CD4-positive, alpha-beta T cell treated with Interleukin-4 for 4 hours (primary cell): ENCODE measurements around the gene DIP2C.
"Not testable (repeated sequence)": the region's sequence is repeated elsewhere in the genome, so short reads cannot be mapped to it uniquely, and the experiment has no call there.

Experiments
- DNase-seq: peaks from one replicate; pipeline ENCODE4 v3.0.0-alpha.2; 2020

Gene DIP2C

DNA sequence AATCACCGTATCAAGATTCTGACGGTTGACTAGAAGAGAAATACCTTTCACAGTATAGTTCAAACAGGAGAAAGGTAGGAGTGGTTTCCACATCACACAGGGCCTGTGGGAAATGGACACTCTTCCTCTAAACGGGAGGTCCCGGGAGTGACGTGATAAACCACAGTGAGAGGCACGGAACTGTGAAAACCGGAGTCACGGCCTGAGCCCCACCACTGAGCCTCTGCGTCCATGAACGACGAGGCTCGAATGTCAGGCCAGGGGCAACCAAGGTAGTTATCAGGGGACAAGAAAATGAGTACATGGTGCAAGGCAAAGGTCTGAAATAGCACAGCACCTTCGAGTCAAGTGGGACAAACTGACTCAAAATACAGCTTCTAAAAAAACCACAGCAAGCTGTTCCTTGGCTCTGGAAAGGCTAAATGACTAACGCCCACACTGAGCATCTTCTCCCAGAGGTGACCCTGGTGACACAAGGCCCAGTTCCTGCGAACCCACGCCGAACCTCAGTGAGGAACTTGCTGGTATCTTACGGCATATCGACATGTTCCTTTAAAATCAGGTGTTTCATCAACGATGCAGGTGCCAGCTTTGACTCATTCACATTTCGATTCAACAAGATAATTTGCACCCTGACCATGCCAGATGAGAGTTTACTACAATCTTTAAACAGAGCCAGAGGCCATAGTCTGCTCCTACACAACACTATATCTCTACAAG, 99.3 kb downstream of the DIP2C start:
- DNase-seq: no peak

DNA sequence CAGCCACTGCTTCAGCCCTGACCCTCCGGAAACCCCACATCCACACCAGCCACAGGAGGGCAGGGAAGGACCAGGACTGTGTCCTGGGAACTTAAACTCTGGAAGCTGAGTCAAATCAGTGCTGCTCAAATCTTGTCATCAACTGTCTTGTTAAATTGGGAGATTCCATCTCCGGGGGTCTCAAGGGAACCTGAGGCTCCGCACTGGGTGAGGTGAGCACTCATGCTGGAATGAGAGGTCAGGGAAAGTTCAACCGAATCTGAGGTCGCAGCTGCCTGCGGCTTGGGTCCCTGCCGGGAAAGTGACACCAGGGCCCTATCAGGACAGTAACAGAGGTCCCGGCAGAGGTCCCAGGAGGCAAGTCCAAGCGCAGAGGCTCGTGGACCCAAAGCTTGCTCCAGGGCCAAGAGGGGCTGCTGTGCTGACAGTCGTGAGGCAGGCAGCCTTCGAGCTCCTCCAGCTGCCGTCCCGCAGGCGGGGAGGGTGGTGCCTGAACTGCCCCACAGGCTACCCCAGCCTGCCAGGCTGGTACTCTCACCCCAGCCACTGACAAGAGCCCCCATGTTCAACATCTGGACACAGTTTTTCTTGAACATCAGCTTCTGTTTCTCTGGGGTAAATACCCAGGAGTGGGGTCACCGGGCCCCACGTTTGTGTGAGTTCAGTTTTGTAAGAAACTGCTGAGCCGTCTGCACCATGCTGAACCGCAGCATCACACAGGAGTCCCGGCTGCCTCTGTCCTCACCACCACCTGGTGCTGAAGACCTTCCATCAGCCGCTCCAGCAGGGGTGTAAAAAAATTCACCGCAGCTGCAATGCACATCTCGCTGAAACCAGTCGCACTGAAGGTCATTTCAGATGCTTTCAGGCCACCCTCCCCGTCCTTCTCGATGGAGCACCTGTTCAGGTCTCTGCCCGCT, 101.0 kb downstream of the DIP2C start:
- no peak for DNase-seq

DNA sequence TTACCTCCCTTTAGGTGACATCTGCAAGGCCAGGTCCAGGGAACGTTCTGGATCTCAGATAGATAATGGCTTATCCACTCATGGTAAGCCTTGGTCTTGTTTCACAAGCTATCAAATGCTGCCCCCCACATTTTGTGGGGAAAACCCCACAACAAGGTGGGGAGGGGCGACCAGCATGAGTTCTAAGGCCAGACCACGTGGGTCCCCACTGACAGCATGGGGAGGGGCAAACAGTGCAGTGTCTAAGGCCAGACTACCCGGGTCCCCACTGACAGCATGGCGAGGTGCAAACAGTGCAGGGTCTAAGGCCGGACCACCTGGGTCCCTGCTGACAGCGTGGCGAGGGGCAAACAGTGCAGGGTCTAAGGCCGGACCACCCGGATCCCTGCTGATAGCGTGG, 102.8 kb downstream of the DIP2C start:
- DNase-seq: no peak

DNA sequence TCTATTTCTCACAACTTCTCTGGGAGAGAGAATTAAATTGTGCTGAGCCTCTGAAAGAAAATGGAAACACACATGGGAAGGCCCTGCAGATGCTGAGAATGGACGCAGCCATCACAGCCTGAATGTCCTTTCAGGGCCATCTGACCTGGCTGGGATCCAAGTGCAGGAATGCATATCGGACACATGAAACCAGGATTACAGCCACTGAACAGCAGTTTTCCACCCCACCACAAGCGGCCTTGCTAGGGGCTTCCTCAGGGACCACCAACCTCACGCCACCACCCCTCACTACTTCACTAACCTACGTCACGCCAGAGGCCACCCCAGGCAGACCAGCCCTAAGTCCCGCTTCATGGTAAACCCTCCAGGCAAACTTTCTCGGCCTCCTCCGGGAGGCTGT, 103.3 kb downstream of the DIP2C start:
- no peak for DNase-seq

DNA sequence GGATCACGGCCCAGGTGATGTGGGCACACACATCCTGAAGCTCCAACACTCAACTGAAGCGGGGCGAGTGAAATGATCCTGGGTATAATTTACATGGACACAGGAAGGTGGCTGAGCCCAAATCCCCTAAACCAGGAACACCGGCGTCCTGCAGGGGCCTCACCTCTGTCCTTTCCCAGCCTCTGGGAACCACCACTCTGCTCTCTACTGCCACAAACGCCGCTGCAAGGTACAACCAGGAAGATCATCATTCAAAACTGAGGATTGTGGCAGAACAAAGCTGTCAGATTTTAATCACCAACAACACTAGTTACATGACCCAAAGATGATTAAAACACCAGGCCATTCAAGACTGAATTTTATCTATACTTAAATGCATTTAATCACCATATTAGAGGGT, 104.0 kb downstream of the DIP2C start:
- DNase-seq: no peak

DNA sequence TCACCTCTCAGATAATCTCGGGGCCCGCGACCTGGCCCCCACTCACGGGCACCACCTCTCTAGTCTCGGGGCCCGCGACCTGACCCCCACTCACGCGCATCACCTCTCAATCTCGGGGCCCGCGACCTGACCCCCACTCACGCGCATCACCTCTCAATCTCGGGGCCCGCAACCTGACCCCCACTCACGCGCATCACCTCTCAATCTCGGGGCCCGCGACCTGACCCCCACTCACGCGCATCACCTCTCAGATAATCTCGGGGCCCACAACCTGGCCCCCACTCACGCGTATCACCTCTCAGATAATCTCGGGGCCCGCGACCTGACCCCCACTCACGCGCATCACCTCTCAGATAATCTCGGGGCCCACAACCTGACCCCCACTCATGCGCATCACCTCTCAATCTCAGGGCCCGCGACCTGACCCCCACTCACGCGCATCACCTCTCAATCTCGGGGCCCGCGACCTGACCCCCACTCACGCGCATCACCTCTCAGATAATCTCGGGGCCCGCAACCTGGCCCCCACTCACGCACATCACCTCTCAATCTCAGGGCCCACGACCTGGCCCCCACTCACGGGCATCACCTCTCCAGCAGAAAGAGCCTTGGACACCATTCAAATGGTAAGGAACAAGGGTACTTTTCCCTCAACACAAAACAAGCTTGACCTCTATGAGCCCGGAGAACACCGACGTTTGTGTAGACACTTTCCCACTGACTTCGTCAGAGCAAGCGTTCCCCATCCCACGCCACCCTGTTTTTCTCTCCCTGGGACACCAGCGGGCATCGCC, 104.8 kb downstream of the DIP2C start:
- not testable (repeated sequence) for DNase-seq

DNA sequence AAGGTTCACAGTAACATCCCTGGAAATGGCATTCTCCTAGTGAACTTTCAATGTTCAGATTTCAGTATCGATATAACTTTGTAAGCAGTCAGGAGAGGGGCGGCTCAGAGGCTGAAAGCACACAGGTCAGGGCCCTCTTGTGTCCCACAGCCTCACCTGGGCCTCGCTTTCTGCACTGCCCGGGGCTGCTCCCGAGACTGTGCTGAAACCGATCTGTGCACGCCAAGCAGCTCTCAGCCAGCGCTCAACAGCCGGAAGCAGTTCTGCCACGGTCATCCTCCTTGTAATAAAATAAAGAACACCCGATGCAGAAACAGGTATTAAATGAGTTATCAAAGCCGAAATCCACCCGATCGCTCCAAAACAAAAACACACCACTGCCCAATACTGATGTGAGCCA, 106.0 kb downstream of the DIP2C start:
- no peak for DNase-seq

DNA sequence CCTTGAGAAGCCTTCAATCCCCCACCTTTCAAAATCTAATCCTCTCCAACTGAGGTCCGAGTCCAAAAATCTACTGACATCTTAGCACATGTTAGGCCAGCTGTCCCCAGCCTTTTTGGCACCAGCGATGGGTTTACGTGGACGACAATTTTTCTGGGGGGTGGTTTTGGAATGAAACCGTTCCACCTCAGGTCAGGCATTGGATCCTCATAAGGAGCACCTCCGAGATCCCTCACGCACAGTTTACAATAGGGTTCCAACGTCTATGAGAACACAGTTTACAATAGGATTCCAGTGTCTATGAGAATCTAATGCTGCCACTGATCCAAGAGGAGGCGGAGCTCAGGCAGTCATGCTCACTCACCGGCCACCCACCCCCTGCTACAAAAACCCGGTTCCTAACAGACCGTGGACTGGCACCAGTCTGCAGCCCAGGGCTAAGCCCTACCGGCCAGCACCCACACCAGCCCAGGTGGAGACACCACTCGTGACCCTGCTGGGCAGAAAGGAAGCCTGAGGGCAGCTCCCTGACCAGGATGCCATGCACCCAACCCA, 107.6 kb downstream of the DIP2C start:
- DNase-seq: no peak

DNA sequence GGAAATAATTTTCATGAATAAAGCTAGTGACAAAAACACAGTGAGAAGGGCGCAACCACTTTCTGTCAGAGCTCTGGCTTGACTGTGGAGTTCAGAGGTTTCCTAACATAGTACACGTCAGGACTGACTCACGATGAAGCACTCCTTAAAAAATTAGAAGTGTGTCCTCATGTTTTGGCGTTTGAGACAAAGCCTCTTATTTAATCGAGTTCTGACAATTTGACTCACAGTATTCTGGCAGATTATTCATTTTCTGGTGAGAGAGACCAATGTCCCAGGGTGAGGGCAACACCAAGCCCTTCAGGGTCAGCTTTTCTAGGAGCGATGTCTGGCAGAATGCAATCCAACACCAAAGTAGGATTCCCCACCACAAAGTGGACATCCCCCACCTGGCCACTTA, 108.7 kb downstream of the DIP2C start:
- DNase-seq: no peak

DNA sequence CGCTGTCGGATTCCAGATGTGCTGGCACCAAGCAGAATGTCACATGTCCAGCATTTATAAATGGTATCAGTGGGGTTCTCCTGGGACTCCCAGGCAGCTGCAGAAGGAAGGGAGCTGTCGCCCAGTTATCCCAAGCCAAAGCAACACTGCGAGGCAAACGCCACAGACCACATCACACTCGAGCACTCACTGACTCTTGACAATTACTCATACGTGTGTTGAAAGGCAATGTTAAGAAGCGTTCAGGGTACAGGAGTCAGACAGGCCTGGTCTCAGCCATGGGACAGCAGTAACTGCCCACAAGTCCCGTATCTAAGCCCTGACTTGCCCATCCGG, 113.4 kb downstream of the DIP2C start:
- DNase-seq: no peak

DNA sequence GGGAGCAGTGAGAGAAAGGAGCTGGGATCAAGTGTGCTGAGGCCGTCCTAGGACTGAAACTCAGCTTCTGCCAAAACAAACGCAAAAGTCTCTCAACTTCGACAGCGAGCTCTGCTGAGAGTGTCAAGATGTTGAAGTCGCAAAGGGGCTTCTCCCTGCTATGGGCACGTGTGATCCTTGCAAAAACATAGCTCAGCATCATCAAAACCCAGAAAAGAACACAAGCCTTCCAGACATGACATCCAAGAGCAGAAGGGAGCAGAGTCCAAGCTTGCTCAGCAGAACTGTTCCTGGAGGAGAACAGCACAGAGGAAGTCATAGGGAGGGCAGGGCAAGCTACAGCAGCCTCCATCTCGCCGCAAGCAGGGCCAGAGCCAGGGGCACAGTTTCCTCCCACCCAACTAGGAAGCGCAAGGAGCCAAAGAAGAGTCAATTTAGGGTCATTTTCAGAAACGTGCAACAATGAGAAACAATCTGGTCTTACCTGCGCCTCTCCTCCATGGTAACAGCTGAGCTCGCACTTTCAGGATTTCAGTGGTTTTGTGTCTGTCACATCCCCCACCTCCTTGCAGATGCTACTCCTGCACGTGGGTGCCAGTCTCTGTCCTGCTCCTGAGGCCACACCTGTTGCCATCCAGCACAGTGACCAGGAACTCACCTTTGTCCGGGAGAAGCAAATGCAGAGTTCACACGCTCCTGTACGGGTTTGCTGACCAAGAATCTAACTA, 113.9 kb downstream of the DIP2C start:
- no peak for DNase-seq

DNA sequence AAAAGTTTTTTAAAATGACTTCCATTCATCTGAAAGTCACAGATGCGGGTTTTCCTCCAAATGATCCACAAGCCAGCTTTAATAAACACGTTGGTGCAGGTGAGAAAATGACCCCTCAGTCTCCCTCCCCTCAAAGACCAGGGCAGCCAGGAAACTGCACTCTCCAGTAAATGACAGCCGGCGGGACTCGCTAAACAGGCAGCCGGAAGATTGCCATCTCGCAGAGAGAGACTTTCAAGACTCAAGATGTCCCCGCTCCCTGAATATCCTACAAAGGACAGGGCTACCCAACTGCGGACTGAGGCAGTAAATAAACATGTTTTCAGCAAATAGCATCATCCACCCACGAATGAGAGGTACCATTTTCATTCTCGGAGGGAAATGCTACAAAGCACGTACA, 116.8 kb downstream of the DIP2C start:
- DNase-seq: no peak

DNA sequence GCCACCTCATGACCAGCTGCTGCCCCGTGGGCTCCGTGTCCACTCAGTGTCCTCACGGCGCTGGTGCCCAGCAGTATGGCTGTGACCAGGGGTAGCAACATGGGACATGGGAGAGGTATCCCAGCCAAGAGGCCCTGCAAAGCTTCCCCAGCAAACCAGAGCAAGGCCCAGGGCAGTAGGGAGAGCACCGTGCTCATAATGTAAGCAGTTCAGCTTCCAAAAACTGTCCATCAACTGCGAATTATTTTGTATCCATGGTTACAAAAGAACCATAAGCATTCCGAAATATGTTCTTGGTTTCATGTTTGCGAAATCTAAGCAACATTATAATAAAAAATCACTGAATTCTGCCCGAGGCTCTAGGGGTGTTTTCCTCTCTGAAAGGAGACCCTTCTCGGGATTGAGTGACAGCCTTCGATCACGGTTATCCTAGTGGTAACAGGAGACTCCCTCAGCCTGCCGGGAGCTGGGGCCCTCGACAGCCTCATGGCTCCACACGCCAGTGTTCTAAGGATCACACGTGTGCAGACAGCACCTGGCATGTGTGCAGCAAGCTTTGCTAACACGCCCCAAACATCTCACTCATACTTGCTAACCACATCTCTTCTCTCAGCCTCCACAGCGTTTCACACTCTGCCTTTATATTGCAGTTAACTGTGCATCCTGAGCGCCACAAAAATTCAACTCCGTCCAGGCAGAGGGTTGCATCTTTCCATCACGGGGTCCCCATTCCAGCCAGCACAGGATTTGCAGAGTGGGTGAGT, 117.6 kb downstream of the DIP2C start:
- DNase-seq: no peak

DNA sequence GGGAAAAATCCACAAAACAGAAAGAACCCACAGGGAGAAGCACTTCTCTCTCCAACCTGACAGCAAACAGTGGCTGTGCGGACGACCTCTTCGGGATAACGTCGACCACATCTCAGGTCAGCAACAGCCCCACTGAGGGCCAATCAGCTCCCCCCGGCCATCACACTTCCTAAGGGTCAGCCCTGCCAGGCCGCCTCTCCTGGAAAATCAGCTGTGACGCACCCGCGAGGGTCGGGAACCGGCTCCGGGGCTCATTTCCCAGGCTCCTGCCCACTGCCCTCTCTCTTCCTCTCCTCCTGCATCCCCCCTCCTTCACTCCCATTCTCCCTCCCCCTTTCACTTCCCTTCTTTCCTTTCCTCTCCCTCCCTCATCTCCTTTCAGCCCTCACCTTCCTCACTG, 118.3 kb downstream of the DIP2C start:
- no peak for DNase-seq

DNA sequence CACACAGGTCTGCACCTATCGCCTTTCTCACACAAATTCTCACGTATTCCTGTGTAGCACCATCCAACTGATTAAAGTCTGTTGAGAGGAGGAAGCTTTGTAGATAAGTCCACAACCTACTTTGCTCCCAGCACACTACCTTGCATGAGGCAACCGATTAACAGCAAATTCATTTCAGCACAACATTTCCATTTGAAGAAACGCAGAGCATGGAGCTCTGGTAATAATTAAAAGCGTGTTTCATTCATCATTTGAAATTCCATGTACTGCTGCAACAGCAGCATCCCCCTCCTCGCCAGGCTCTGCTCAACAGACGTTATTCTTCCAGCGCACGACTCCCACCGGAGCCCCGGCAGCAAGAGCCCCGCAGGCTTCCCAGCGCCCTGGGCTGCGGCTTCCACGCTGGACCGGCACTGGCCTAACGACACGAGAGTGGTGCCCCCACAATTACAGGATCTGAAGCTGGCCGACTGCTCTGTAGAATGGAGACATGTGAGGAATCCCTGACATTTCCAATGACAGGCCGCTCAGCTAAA, 118.8 kb downstream of the DIP2C start:
- no peak for DNase-seq

DNA sequence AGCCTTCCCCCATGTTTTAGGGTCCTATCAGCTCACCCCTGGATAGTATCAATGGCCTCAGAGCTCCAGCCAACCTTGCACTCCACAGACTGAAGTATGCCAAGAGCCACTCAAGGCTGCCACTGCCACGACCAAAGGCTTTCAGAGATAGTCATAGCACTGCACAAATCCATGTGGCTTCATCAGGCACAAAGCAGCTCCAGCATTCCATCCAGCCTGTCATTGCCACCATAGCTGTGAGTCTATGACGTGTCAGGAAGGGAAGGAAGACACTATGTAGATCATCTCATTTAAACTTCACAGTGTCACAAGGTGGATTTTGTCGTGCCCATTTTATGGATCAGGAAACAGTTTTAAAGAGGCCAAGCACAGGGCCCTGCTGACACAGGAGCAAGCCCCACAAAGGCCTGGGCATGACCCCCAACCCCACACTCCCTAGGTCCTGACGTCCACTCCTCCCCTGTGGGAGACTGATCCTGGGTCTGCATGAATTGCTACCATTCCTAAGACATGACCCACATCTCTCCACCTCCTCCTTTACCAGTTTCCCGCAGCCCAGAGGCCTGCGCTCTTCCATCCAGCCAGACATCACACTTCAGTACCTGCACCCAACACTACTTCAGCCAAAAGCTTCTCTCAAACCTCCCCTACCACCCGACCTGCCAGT, 119.4 kb downstream of the DIP2C start:
- DNase-seq: no peak

DNA sequence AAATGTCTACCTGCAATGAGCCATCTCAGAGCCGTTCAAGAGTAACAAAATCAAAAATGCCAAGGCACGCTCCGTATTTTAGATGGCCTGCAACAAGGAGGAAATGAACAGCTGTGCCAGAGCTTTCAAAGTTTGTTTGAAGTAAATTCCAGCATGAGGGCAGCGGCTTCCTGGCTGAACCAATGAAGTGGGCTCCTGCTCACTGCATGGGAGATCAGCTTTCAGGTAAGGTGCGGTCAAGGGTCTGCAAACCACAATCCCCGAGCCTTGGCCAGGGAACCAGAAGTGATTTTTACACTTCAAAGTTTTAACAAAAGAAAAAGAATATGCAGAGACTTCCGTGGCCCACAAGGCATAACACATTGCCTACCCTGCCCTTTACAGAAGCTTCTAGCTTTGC, 120.6 kb downstream of the DIP2C start:
- DNase-seq: no peak

DNA sequence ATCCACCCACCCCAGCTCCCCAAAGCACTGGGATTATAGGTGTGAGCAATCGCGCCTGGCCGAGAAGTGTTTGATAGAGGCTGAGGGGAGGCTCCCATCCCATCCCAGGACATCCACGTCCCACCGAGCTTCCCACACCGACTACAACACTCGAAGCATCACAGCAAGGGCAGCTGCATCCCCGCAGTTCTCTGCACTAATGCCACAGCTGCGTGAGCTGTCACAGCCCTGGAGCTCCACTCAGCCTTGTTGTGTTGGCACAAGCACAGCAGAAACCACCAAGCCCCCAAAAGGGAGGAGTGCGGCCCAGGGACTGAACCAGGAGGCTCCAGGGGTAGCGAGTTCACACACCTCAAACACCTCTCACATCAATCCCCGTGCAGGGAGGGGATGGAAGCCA, 121.6 kb downstream of the DIP2C start:
- no peak for DNase-seq

DNA sequence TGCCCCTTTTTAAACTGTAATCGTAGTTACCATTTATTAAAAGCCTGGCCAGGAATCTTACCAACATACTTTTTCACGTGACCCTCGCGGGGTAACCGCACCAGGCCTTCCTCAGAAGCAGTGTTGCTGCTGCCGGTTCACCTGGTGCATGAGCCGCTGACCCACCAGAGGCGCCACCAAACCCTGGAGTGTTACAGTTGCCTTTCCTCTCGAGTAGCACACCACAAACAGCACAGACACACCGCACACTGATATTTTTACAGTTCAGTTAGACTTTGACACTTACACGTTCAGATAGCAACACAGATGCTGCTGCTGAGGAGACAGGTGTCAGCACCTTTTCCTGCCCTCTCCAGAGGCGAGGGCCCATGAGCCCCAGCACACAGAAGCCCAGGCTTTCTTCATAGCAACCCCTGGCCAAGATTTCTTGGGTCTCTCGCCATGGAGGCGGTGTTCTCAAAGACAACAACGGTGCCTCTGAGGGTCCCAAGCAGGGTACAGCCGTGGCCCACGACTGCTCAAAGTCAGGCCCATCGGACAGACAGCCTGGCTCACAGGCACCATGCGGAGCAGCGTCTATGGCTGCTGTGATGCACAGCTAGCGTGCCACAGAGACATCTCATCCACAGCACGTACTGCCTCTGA, 123.1 kb downstream of the DIP2C start:
- no peak for DNase-seq

DNA sequence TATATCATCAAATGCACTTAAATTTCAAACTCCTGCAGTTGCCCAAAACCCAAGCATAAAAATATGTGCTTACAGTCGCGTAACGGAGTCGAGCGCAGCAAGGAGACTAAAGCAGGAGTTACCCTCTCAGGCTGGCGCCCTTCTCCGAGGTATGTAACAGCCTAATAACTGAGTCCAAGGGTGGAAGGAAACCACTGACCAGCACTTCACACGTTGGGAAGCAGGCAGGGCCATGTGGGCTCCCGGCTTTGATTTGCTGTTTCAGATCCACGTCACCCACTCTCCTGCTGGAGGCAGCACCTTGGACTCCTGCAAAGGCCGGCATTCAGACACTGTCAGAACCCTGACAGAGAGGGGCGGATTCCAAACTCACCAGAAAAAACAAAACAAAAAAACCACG, 123.8 kb downstream of the DIP2C start:
- no peak for DNase-seq

DNA sequence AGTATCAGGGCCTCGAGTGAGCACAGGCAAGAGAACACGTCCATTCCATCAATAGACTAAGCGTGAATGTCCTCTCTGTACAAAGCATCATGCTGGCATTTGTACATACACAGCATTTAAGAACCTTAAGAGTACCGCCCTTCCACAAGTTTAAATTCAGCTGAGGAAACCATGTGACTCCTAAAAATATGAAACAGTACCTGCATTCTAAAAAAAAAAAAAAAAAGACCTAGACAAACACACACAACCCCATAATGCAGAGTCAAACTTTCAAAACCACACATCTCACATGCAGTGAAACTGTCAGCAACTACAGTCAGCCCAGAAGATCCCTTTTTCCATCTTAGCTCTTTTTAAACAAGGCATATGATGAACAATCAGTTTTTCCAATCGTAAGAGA, 124.3 kb downstream of the DIP2C start:
- no peak for DNase-seq
